ENCODE results near the gene ORM1.
"Not testable (repeated sequence)": the region's sequence is repeated elsewhere in the genome, so short reads cannot be mapped to it uniquely, and the experiment has no call there.

ORM1 gene

GRCh38 chr9:114325684-114326254, 2.9 kb downstream of the ORM1 start:
- DNase-seq (ENCODE audit: low read depth): not testable (repeated sequence)

- DNase-seq (ENCODE audit: low read depth): no peak
Measured at GRCh38 chr9:114327749-114328148, 4.9 kb downstream of the ORM1 start.

- DNase-seq (ENCODE audit: low read depth): not testable (repeated sequence)
Measured at GRCh38 chr9:114328357-114328820, 5.5 kb downstream of the ORM1 start.

- DNase-seq (ENCODE audit: low read depth): not testable (repeated sequence)
Measured at GRCh38 chr9:114328937-114329624, 6.2 kb downstream of the ORM1 start.

- not testable (repeated sequence) for DNase-seq (ENCODE audit: low read depth)
Measured at GRCh38 chr9:114329625-114330022, 6.7 kb downstream of the ORM1 start, which contains the start of gene ORM2. TSS of gene ORM2 (plus strand) at chr9:114329869. CDS start at chr9:114329905, 36 bp downstream.

- no peak for DNase-seq (ENCODE audit: low read depth)
Measured at GRCh38 chr9:114330636-114331035, 7.7 kb downstream of the ORM1 start.

GRCh38 chr9:114331229-114332195, 8.6 kb downstream of the ORM1 start:
- DNase-seq (ENCODE audit: low read depth): not testable (repeated sequence)

GRCh38 chr9:114332474-114333040, 9.7 kb downstream of the ORM1 start:
- DNase-seq (ENCODE audit: low read depth): not testable (repeated sequence)

- DNase-seq (ENCODE audit: low read depth): not testable (repeated sequence)
Measured at GRCh38 chr9:114333718-114334117, 10.8 kb downstream of the ORM1 start.

GRCh38 chr9:114334490-114334889, 11.6 kb downstream of the ORM1 start:
- no peak for DNase-seq (ENCODE audit: low read depth)

GRCh38 chr9:114335745-114336144, 12.8 kb downstream of the ORM1 start:
- DNase-seq (ENCODE audit: low read depth): no peak

GRCh38 chr9:114336157-114336556, 13.3 kb downstream of the ORM1 start:
- DNase-seq (ENCODE audit: low read depth): no peak

- DNase-seq (ENCODE audit: low read depth): no peak
Measured at GRCh38 chr9:114336699-114337395, 13.9 kb downstream of the ORM1 start.

GRCh38 chr9:114338187-114338586, 15.3 kb downstream of the ORM1 start:
- DNase-seq (ENCODE audit: low read depth): no peak

GRCh38 chr9:114339130-114339908, 16.4 kb downstream of the ORM1 start:
- peak; percentile 38 for DNase-seq (ENCODE audit: low read depth)

GRCh38 chr9:114341152-114341830, 18.4 kb downstream of the ORM1 start:
- DNase-seq (ENCODE audit: low read depth): no peak

GRCh38 chr9:114341991-114342390, 19.1 kb downstream of the ORM1 start:
- no peak for DNase-seq (ENCODE audit: low read depth)

GRCh38 chr9:114342755-114343440, 20.0 kb downstream of the ORM1 start:
- DNase-seq (ENCODE audit: low read depth): no peak

- no peak for DNase-seq (ENCODE audit: low read depth)
Measured at GRCh38 chr9:114343471-114344187, 20.7 kb downstream of the ORM1 start.
